GM12878 (cell line): ENCODE results near the gene SLC34A1. TPM values are rescaled to one million over a fixed set of nuclear protein-coding genes. Genes with fewer than 3 reads are reported as not detected.

Experiments
- ATAC-seq: fragments of 200-7000 bp; cut with Tn5 transposase; 3 replicates; pipeline ENCODE4 v1.9.1; 2020; ENCODE audit warnings: mild to moderate bottlenecking, moderate library complexity
- BruUV-seq: library from RNA; stranded (reverse); fragments of 400-500 nt; replicated peaks from 2 replicates; lab custom pipeline; 2021; lab: Mats Ljungman, UMichigan
- CTCF ChIA-PET: fragments of 300-600 bp; sonication (Branson Sonifier 250); formaldehyde crosslinking; extraction: SDS; loops from one replicate; lab custom pipeline; 2021; ENCODE audit warnings: inconsistent platforms; lab: Yijun Ruan, JAX
- POLR2A ChIA-PET: fragments of 350-600 bp; formaldehyde crosslinking; extraction: SDS; loops from one replicate; lab custom pipeline; 2021; ENCODE audit warnings: inconsistent platforms; lab: Charles Lee
- RAD21 ChIA-PET: fragments of 300-600 bp; sonication (Branson Sonifier 250); formaldehyde crosslinking; loops from one replicate; lab custom pipeline; 2023; ENCODE audit warnings: antibody characterized with exemption; ENCODE audit not compliant: unreplicated experiment; lab: Charles Lee
- SMC1A ChIA-PET: fragments of 300-600 bp; sonication (Branson Sonifier 250); formaldehyde crosslinking; loops from one replicate; lab custom pipeline; 2023; ENCODE audit not compliant: unreplicated experiment, uncharacterized antibody; lab: Charles Lee
- DNase-seq: peaks from one replicate; pipeline ENCODE4 v3.0.0-alpha.2; 2011; ENCODE audit warnings: low read depth, low spot score
- FAIRE-seq: peaks from 3 replicates; lab custom pipeline; 2011; peaks lifted over from hg19 to GRCh38; lab: Jason Lieb, UNC
- H2AFZ ChIP-seq: 2 replicates; pipeline ENCODE4 v1.6.0; 2011; ENCODE audit warnings: low read depth, low read length, control low read depth; ENCODE audit not compliant: control insufficient read depth
- H3K27ac ChIP-seq: 2 replicates; pipeline ENCODE4 v1.5.1; 2011; ENCODE audit warnings: control low read depth; ENCODE audit not compliant: control insufficient read depth, insufficient read depth
- H3K27me3 ChIP-seq, 2 experiments: replicated peaks in 1 of 2; 2 replicates each; pipeline versions ENCODE4 v1.6.0 to v1.6.1; 2011; ENCODE audit warnings: low read length in 1 of 2; ENCODE audit not compliant: control insufficient read depth in 2 of 2, insufficient read depth in 2 of 2
- H3K36me3 ChIP-seq, 2 experiments: 2 replicates each; pipeline ENCODE4 v1.5.1; 2011; ENCODE audit warnings: low read length in 1 of 2; ENCODE audit not compliant: control insufficient read depth in 2 of 2, insufficient read depth in 2 of 2
- H3K4me1 ChIP-seq: 2 replicates; pipeline ENCODE4 v1.6.1; 2011; ENCODE audit warnings: mild to moderate bottlenecking, low read length, moderate library complexity, mixed read lengths; ENCODE audit not compliant: control insufficient read depth, insufficient read depth
- H3K4me2 ChIP-seq: 2 replicates; pipeline ENCODE4 v1.6.0; 2011; ENCODE audit warnings: control low read depth; ENCODE audit not compliant: control insufficient read depth, insufficient read depth
- H3K4me3 ChIP-seq: fragments of 200-600 bp; sonication (generic); 2 replicates; pipeline ENCODE4 v1.5.1; 2016
- H3K79me2 ChIP-seq: 2 replicates; pipeline ENCODE4 v1.6.0; 2011; ENCODE audit warnings: low read length; ENCODE audit not compliant: control insufficient read depth, insufficient read depth
- H3K9ac ChIP-seq: 2 replicates; pipeline ENCODE4 v1.8.0; 2011; ENCODE audit warnings: low read length, control low read depth, mixed read lengths; ENCODE audit not compliant: control insufficient read depth, insufficient read depth
- H3K9me3 ChIP-seq: replicated peaks from 3 replicates; pipeline ENCODE4 v1.5.1; 2011; ENCODE audit warnings: mild to moderate bottlenecking, low read length; ENCODE audit not compliant: control insufficient read depth, insufficient read depth
- H4K20me1 ChIP-seq: 2 replicates; pipeline ENCODE4 v1.6.0; 2011; ENCODE audit not compliant: control insufficient read depth, insufficient read depth
- EZH2 ChIP-seq: IDR thresholded peaks from 2 replicates; pipeline ENCODE4 v1.6.1; 2012; ENCODE audit warnings: low read depth, mild to moderate bottlenecking, control low read depth, inconsistent platforms, low read length, borderline replicate concordance; ENCODE audit not compliant: control insufficient read depth
- HCFC1 ChIP-seq: fragments of 150-350 bp; IDR thresholded peaks from 2 replicates; pipeline ENCODE4 v1.6.1; 2014; ENCODE audit warnings: low read length
- IKZF2 ChIP-seq, 2 experiments: fragments of 450-650 bp; IDR thresholded peaks; 2 replicates each; pipeline ENCODE4 v1.6.1; 2017; ENCODE audit warnings: mild to moderate bottlenecking in 2 of 2, moderate library complexity in 2 of 2
- MYB ChIP-seq: fragments of 150-350 bp; IDR thresholded peaks from 2 replicates; pipeline ENCODE4 v1.6.1; 2014; ENCODE audit warnings: mild to moderate bottlenecking, low read depth, low read length, borderline replicate concordance
- RB1 ChIP-seq: fragments of 450-650 bp; formaldehyde crosslinking; IDR thresholded peaks from 2 replicates; pipeline ENCODE4 v1.6.1; 2017; ENCODE audit warnings: mild to moderate bottlenecking, borderline replicate concordance
- ZNF217 ChIP-seq: fragments of 450-650 bp; IDR thresholded peaks from 2 replicates; pipeline ENCODE4 v1.6.1; 2017; ENCODE audit warnings: antibody characterized with exemption, mild to moderate bottlenecking
- WGBS: methylation state at CpG from one replicate; pipeline ENCODE4 v1.1.6; 2016; ENCODE audit warnings: low lambda C conversion rate; ENCODE audit not compliant: insufficient replicate concordance, insufficient coverage; ENCODE audit errors: missing lambda C conversion rate; 5-methylcytosine and 5-hydroxymethylcytosine counted together
- in situ Hi-C: fragments of 300-500 bp; cut with MboI; formaldehyde crosslinking; loops from 9 replicates; pipeline ENCODE4 v1.14.3; 2018; ENCODE audit warnings: mixed read lengths
- intact Hi-C: fragments of 100-400 bp; cut with micrococcal nuclease; formaldehyde crosslinking; loops from one replicate; pipeline ENCODE4 v1.14.2; 2022; ENCODE audit not compliant: unreplicated experiment
- polyA plus RNA-seq, 11 experiments: library from polyadenylated mRNA; depleted of rRNA in 4 of 11; unstranded in 6 of 11; stranded (reverse) in 5 of 11; fragments of >200 nt; fragmentation: Nextera tagmentation in 4 of 11; fragmentation: Illumina TruSeq in 1 of 11; extraction: Ambion mirVana in 4 of 11; extraction: Trizol in 1 of 11; gene quantifications; 1 replicate in 1 of 11; 2 replicates in 10 of 11; pipeline versions ENCODE4 v1.2.1 to v1.2.3, GENCODE V29; 2011 to 2016; ENCODE audit warnings: inconsistent platforms in 2 of 11, missing spikeins in 2 of 11, low read depth in 1 of 11
- total RNA-seq, 4 experiments: library from RNA; depleted of rRNA in 3 of 4; stranded (reverse); fragments of >200 nt in 3 of 4; fragmentation: Illumina TruSeq in 1 of 4; extraction: Trizol in 1 of 4; gene quantifications; 2 replicates each; pipeline versions ENCODE4 v1.2.1 to v1.2.3, GENCODE V29; 2013 to 2021
- TF ChIP-seq, protein P1 (sequence below): IDR thresholded peaks from 2 replicates; pipeline ENCODE4 v1.6.1; 2011; ENCODE audit warnings: low read depth, low read length, improper control_type of control experiment, borderline replicate concordance
- TF ChIP-seq, protein P2 (sequence below): fragments of 450-650 bp; formaldehyde crosslinking; IDR thresholded peaks from 2 replicates; pipeline ENCODE4 v1.4.0; 2022; ENCODE audit warnings: mild to moderate bottlenecking, moderate library complexity

The SLC34A1 gene
- total and polyA plus RNA-seq, 10 of the 15 experiments (the other 5 are each of a cell fraction or from before 2014, with no cell fraction given): 0.03 to 0.14 (median 0.09) TPM; not detected in 2

GRCh38 chr5:177393990-177394389 lies 9.8 kb downstream of the SLC34A1 start:
- Histone ChIP-seq H2AFZ (no peak overlapping the region), H3K4me1 (peaks cover 15% of the 10 kb centered on the region), H3K4me2 (no peak overlapping the region), H4K20me1 (no peaks in the 10 kb centered on the region), H3K4me3 (no peak overlapping the region), H3K27me3 (no peaks in the 10 kb centered on the region), H3K27ac (no peak overlapping the region), H3K79me2 (no peaks in the 10 kb centered on the region), H3K36me3 (no peaks in the 10 kb centered on the region), H3K9me3 (no peaks in the 10 kb centered on the region), H3K9ac (no peak overlapping the region)
- ChIA-PET POLR2A (interaction anchor here (1.0 to 6.0 kb wide), 6 partner anchors 10 to 115 kb away, joined by 3 to 56 read pairs (median 4); partner anchors contain the start of gene GRK6), CTCF (interaction anchor here (0.6 to 8.4 kb wide), 5 partner anchors 9 to 142 kb away, joined by 3 to 240 read pairs (median 11); partner anchors contain the start of genes PFN3 and SLC34A1), RAD21 (interaction anchor here (1.1 to 6.2 kb wide), 3 partner anchors 34 to 85 kb away, joined by 3 to 108 read pairs (median 6); no protein-coding TSS in a partner anchor), SMC1A (interaction anchor here (0.6 to 1.0 kb wide), 3 partner anchors 10 to 1158 kb away, joined by 3 read pairs; no protein-coding TSS in a partner anchor)
- in situ Hi-C loops (loop anchor here (25.0 kb wide), 1 partner anchor 1357 kb away; no protein-coding TSS in a partner anchor), intact Hi-C loops (loop anchor here (5.0 kb wide), 1 partner anchor 198 kb away; the partner anchor contains the start of gene TMED9)
- DNase-seq (no peak), ATAC-seq (no peak), FAIRE-seq (no peak)
- WGBS: 63% methylated on average over 5 of the region's 5 CpGs
- TF ChIP-seq MYB: no peak
- TF ChIP-seq, protein P1, sequence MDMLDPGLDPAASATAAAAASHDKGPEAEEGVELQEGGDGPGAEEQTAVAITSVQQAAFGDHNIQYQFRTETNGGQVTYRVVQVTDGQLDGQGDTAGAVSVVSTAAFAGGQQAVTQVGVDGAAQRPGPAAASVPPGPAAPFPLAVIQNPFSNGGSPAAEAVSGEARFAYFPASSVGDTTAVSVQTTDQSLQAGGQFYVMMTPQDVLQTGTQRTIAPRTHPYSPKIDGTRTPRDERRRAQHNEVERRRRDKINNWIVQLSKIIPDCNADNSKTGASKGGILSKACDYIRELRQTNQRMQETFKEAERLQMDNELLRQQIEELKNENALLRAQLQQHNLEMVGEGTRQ: no peak
- no peak for TF ChIP-seq IKZF2 (IDR thresholded peaks at IDR 0.05)
- no peak for TF ChIP-seq ZNF217
- TF ChIP-seq HCFC1: no peak
- TF ChIP-seq, protein P2, sequence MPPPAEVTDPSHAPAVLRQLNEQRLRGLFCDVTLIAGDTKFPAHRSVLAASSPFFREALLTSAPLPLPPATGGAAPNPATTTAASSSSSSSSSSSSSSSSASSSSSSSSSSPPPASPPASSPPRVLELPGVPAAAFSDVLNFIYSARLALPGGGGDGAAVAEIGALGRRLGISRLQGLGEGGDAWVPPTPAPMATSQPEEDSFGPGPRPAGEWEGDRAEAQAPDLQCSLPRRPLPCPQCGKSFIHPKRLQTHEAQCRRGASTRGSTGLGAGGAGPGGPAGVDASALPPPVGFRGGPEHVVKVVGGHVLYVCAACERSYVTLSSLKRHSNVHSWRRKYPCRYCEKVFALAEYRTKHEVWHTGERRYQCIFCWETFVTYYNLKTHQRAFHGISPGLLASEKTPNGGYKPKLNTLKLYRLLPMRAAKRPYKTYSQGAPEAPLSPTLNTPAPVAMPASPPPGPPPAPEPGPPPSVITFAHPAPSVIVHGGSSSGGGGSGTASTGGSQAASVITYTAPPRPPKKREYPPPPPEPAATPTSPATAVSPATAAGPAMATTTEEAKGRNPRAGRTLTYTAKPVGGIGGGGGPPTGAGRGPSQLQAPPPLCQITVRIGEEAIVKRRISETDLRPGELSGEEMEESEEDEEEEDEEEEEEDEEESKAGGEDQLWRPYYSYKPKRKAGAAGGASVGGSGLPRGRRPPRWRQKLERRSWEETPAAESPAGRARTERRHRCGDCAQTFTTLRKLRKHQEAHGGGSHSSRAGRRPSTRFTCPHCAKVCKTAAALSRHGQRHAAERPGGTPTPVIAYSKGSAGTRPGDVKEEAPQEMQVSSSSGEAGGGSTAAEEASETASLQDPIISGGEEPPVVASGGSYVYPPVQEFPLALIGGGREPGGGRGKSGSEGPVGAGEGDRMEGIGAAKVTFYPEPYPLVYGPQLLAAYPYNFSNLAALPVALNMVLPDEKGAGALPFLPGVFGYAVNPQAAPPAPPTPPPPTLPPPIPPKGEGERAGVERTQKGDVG (CRISPR knock-in tag): no peak
- TF ChIP-seq RB1: no peak
- TF ChIP-seq EZH2: no peak
- no TSS peak for BruUV-seq
